ENCODE results near the gene RGS2. TPM values are rescaled to one million over a fixed set of nuclear protein-coding genes. Genes with fewer than 3 reads are reported as not detected.

RGS2 gene
- polyA plus RNA-seq, 1 of the 3 experiments (the other 2 are of a cell fraction) = 47.1 TPM

DNA sequence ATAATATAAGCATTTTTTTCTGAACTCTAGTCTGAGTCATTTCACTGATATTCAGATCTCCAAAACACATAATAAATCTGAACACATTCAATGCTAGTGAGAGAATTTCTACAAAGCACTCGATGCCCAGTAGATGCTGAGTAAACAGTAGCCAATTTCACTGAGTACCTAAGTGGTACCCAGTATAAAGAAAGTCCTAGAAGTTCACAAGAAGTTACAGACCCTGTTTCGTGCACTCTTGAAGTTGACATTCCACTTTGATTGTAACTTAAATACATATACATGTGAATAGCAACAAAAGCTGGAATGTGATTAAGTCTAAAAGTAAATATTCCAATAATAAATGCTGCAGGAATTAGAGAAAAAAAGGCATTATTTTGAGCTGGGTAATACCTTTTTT is 33.2 kb upstream of the RGS2 start (continued):
- TF ChIP-seq, protein P1, sequence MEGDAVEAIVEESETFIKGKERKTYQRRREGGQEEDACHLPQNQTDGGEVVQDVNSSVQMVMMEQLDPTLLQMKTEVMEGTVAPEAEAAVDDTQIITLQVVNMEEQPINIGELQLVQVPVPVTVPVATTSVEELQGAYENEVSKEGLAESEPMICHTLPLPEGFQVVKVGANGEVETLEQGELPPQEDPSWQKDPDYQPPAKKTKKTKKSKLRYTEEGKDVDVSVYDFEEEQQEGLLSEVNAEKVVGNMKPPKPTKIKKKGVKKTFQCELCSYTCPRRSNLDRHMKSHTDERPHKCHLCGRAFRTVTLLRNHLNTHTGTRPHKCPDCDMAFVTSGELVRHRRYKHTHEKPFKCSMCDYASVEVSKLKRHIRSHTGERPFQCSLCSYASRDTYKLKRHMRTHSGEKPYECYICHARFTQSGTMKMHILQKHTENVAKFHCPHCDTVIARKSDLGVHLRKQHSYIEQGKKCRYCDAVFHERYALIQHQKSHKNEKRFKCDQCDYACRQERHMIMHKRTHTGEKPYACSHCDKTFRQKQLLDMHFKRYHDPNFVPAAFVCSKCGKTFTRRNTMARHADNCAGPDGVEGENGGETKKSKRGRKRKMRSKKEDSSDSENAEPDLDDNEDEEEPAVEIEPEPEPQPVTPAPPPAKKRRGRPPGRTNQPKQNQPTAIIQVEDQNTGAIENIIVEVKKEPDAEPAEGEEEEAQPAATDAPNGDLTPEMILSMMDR (IDR thresholded peaks at IDR 0.05) = no peak

DNA sequence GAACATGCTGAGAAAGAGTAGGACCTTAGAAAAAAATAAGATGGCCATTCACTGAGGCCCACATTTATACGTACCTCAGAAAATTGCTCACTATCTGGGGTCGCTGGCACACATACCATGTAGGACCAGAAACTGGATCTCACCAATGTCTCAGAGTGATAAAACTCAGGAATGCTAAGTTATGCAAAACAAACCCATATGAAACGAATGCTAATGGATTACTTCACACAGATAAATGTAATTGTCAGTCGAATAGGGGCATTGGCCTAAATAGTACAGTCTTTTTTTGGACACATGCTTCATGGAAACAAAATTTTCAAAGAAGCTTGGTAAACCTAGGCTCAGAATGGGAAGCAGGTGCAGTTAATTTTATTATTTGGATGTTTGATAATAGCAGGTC is 32.6 kb upstream of the RGS2 start:
- no peak overlapping the region for H3K4me2 ChIP-seq
- TF ChIP-seq TAF1 (IDR thresholded peaks at IDR 0.05; ENCODE audit: borderline replicate concordance, low read depth, low read length) = no peak
- no peak for TF ChIP-seq RFX5 (IDR thresholded peaks at IDR 0.05; ENCODE audit: low read length)
- TF ChIP-seq ELF1 (IDR thresholded peaks at IDR 0.05) = no peak
- TF ChIP-seq JUND (IDR thresholded peaks at IDR 0.05) = no peak
- no peak for TF ChIP-seq POLR2AphosphoS5 (IDR thresholded peaks at IDR 0.05; ENCODE audit: low read depth, low read length)
- TF ChIP-seq, protein P2, sequence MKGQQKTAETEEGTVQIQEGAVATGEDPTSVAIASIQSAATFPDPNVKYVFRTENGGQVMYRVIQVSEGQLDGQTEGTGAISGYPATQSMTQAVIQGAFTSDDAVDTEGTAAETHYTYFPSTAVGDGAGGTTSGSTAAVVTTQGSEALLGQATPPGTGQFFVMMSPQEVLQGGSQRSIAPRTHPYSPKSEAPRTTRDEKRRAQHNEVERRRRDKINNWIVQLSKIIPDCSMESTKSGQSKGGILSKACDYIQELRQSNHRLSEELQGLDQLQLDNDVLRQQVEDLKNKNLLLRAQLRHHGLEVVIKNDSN (IDR thresholded peaks at IDR 0.05; ENCODE audit: borderline replicate concordance, low read depth) = no peak
- TF ChIP-seq NRF1 (IDR thresholded peaks at IDR 0.05; ENCODE audit: low read depth, low read length) = no peak
- TF ChIP-seq, protein P3, sequence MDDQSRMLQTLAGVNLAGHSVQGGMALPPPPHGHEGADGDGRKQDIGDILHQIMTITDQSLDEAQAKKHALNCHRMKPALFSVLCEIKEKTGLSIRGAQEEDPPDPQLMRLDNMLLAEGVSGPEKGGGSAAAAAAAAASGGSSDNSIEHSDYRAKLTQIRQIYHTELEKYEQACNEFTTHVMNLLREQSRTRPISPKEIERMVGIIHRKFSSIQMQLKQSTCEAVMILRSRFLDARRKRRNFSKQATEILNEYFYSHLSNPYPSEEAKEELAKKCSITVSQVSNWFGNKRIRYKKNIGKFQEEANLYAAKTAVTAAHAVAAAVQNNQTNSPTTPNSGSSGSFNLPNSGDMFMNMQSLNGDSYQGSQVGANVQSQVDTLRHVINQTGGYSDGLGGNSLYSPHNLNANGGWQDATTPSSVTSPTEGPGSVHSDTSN (IDR thresholded peaks at IDR 0.05) = no peak
- TF ChIP-seq, protein P4, sequence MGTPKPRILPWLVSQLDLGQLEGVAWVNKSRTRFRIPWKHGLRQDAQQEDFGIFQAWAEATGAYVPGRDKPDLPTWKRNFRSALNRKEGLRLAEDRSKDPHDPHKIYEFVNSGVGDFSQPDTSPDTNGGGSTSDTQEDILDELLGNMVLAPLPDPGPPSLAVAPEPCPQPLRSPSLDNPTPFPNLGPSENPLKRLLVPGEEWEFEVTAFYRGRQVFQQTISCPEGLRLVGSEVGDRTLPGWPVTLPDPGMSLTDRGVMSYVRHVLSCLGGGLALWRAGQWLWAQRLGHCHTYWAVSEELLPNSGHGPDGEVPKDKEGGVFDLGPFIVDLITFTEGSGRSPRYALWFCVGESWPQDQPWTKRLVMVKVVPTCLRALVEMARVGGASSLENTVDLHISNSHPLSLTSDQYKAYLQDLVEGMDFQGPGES (IDR thresholded peaks at IDR 0.05; ENCODE audit: low read depth, low read length) = no peak
- no peak for TF ChIP-seq EZH2phosphoT487 (IDR thresholded peaks at IDR 0.05; ENCODE audit: borderline replicate concordance, low read depth)
- H3K9me3 ChIP-seq = no peaks in the 10 kb centered on the region
- ChIA-PET CTCF (no interaction called here), POLR2A (no interaction called here)
- no peak overlapping the region for H2AFZ ChIP-seq (ENCODE audit: low read depth)
- H3F3A ChIP-seq (replicated peaks; ENCODE audit: insufficient read depth) = no peaks in the 10 kb centered on the region
- H3K4me1 ChIP-seq (ENCODE audit: control insufficient read depth in 1 of 2, insufficient read depth in 2 of 2, low read depth in 1 of 2, low read length in 1 of 2) = no peaks in the 10 kb centered on the region
- no peaks in the 10 kb centered on the region for H3K36me3 ChIP-seq (replicated peaks in 1 of 2; ENCODE audit: control insufficient read depth in 1 of 2, insufficient read depth in 2 of 2, low read length in 1 of 2)
- WGBS (ENCODE audit: low lambda C conversion rate) = 74% methylated on average over 4 of the region's 4 CpGs
- H3K79me2 ChIP-seq (ENCODE audit: insufficient read depth) = no peaks in the 10 kb centered on the region
- no peaks in the 10 kb centered on the region for H3K9me2 ChIP-seq
- H4K20me1 ChIP-seq (ENCODE audit: insufficient read depth) = no peaks in the 10 kb centered on the region
- no peak overlapping the region for H3K4me3 ChIP-seq (ENCODE audit: low read depth in 2 of 2, low read length in 1 of 2)
- no peak for DNase-seq
- no peak overlapping the region for H3K27ac ChIP-seq (ENCODE audit: low read depth in 2 of 2, low read length in 1 of 2)
- H3K9ac ChIP-seq = no peak overlapping the region
- H3K27me3 ChIP-seq (ENCODE audit: insufficient read depth) = no peaks in the 10 kb centered on the region

DNA sequence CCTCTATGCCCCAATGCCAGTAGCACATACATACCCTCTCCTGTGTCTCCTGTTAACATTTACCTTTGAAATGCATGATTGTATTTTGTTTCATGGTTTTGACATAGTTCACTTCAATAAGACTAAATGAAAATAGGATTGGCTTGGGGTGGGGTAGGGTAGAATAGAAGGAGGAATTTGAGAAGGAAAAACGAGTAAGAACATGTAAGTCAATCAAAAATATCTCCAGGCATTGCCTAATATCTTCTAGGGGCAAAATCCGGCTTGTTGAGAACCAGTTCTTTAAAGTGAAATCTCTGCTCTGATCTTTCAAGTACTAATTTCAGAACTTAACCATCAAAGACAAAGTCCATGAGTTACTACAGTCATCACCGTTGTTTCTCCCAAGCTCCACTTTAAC is 31.8 kb upstream of the RGS2 start:
- ChIA-PET CTCF (no interaction called here), POLR2A (no interaction called here)
- no peak overlapping the region for H3K4me2 ChIP-seq
- no peaks in the 10 kb centered on the region for H3K9me3 ChIP-seq
- no peak for DNase-seq
- no peaks in the 10 kb centered on the region for H3K9me2 ChIP-seq
- WGBS (ENCODE audit: low lambda C conversion rate) = 65% methylated on average over 3 of the region's 3 CpGs
- H3F3A ChIP-seq (replicated peaks; ENCODE audit: insufficient read depth) = no peaks in the 10 kb centered on the region
- H3K36me3 ChIP-seq (replicated peaks in 1 of 2; ENCODE audit: control insufficient read depth in 1 of 2, insufficient read depth in 2 of 2, low read length in 1 of 2) = no peaks in the 10 kb centered on the region
- no peaks in the 10 kb centered on the region for H3K27me3 ChIP-seq (ENCODE audit: insufficient read depth)
- no peak overlapping the region for H3K9ac ChIP-seq
- no peak overlapping the region for H3K4me3 ChIP-seq (ENCODE audit: low read depth in 2 of 2, low read length in 1 of 2)
- H3K4me1 ChIP-seq (ENCODE audit: control insufficient read depth in 1 of 2, insufficient read depth in 2 of 2, low read depth in 1 of 2, low read length in 1 of 2) = no peaks in the 10 kb centered on the region
- H3K79me2 ChIP-seq (ENCODE audit: insufficient read depth) = no peaks in the 10 kb centered on the region
- H2AFZ ChIP-seq (ENCODE audit: low read depth) = no peak overlapping the region
- no peak overlapping the region for H3K27ac ChIP-seq (ENCODE audit: low read depth in 2 of 2, low read length in 1 of 2)
- no peaks in the 10 kb centered on the region for H4K20me1 ChIP-seq (ENCODE audit: insufficient read depth)
- no peak for TF ChIP-seq ELF1 (IDR thresholded peaks at IDR 0.05)
- no peak for TF ChIP-seq CHD2 (IDR thresholded peaks at IDR 0.05; ENCODE audit: low read length, partially characterized antibody)
- TF ChIP-seq SMC3 (IDR thresholded peaks at IDR 0.05; ENCODE audit: low read depth, low read length) = no peak
- TF ChIP-seq SIN3A (IDR thresholded peaks at IDR 0.05; ENCODE audit: borderline replicate concordance, low read depth, low read length) = no peak
- TF ChIP-seq MEF2A (IDR thresholded peaks at IDR 0.05; ENCODE audit: borderline replicate concordance, low read depth) = no peak
- no peak for TF ChIP-seq RCOR1 (IDR thresholded peaks at IDR 0.05; ENCODE audit: low read length)
- no peak for TF ChIP-seq NFIC (IDR thresholded peaks at IDR 0.05; ENCODE audit: borderline replicate concordance)
- TF ChIP-seq, protein P5, sequence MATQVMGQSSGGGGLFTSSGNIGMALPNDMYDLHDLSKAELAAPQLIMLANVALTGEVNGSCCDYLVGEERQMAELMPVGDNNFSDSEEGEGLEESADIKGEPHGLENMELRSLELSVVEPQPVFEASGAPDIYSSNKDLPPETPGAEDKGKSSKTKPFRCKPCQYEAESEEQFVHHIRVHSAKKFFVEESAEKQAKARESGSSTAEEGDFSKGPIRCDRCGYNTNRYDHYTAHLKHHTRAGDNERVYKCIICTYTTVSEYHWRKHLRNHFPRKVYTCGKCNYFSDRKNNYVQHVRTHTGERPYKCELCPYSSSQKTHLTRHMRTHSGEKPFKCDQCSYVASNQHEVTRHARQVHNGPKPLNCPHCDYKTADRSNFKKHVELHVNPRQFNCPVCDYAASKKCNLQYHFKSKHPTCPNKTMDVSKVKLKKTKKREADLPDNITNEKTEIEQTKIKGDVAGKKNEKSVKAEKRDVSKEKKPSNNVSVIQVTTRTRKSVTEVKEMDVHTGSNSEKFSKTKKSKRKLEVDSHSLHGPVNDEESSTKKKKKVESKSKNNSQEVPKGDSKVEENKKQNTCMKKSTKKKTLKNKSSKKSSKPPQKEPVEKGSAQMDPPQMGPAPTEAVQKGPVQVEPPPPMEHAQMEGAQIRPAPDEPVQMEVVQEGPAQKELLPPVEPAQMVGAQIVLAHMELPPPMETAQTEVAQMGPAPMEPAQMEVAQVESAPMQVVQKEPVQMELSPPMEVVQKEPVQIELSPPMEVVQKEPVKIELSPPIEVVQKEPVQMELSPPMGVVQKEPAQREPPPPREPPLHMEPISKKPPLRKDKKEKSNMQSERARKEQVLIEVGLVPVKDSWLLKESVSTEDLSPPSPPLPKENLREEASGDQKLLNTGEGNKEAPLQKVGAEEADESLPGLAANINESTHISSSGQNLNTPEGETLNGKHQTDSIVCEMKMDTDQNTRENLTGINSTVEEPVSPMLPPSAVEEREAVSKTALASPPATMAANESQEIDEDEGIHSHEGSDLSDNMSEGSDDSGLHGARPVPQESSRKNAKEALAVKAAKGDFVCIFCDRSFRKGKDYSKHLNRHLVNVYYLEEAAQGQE (IDR thresholded peaks at IDR 0.05; ENCODE audit: low read depth, low read length) = no peak
- TF ChIP-seq NRF1 (IDR thresholded peaks at IDR 0.05; ENCODE audit: low read depth, low read length) = no peak
- no peak for TF ChIP-seq RXRA (IDR thresholded peaks at IDR 0.05; ENCODE audit: borderline replicate concordance, low read depth)
